WTC11 (cell line): Measurements from ENCODE around the gene PSMB2. TPM values are rescaled to one million over a fixed set of nuclear protein-coding genes. Genes with fewer than 3 reads are reported as not detected.

Experiments used
- ATAC-seq: fragments of 200-7000 bp; cut with Tn5 transposase; 2 replicates; pipeline ENCODE4 v1.10.0; 2021; ENCODE audit warnings: mild to moderate bottlenecking, moderate library complexity
- CTCF ChIA-PET: fragments of 300-600 bp; sonication (Branson Sonifier 250); formaldehyde crosslinking; loops from one replicate; lab custom pipeline; 2021; ENCODE audit warnings: antibody characterized with exemption; lab: Charles Lee
- POLR2A ChIA-PET: fragments of 350-600 bp; sonication (Branson Sonifier 250); formaldehyde crosslinking; loops from one replicate; lab custom pipeline; 2021; ENCODE audit warnings: antibody characterized with exemption; lab: Charles Lee
- DNase-seq: peaks from one replicate; pipeline ENCODE4 v3.0.0; 2021; ENCODE audit warnings: low spot score
- H3K27ac Mint-ChIP-seq: 2 replicates; pipeline ENCODE4 v1.8.0; 2021; ENCODE audit warnings: mixed read lengths
- H3K27me3 Mint-ChIP-seq: 2 replicates; pipeline ENCODE4 v1.8.0; 2021; ENCODE audit warnings: low read depth, mild to moderate bottlenecking, moderate library complexity, mixed read lengths
- H3K36me3 Mint-ChIP-seq: 2 replicates; pipeline ENCODE4 v1.8.0; 2021; ENCODE audit warnings: mixed read lengths
- H3K4me1 Mint-ChIP-seq: 2 replicates; pipeline ENCODE4 v1.8.0; 2022; ENCODE audit warnings: mixed read lengths
- H3K4me3 Mint-ChIP-seq: 2 replicates; pipeline ENCODE4 v1.8.0; 2021; ENCODE audit warnings: mild to moderate bottlenecking, moderate library complexity, mixed read lengths
- H3K9me3 Mint-ChIP-seq: 2 replicates; pipeline ENCODE4 v1.8.0; 2021; ENCODE audit warnings: mixed read lengths
- ATF6 ChIP-seq: sonication (generic); formaldehyde crosslinking; IDR thresholded peaks from 2 replicates; pipeline ENCODE4 v1.8.1; 2023; ENCODE audit warnings: mild to moderate bottlenecking, missing genetic modification reagents
- CBFB ChIP-seq: sonication (generic); formaldehyde crosslinking; IDR thresholded peaks from 2 replicates; pipeline ENCODE4 v1.8.1; 2022; ENCODE audit warnings: mild to moderate bottlenecking, low read depth, missing genetic modification reagents
- CREB1 ChIP-seq: sonication (generic); formaldehyde crosslinking; IDR thresholded peaks from 2 replicates; pipeline ENCODE4 v1.8.0; 2023; ENCODE audit warnings: mild to moderate bottlenecking, missing genetic modification reagents
- EMX1 ChIP-seq: fragments of 250-450 bp; sonication (Bioruptor Pico); IDR thresholded peaks from 2 replicates; pipeline ENCODE4 v1.8.0; 2021; ENCODE audit warnings: mild to moderate bottlenecking
- GRHL2 ChIP-seq: fragments of 250-450 bp; sonication (Bioruptor Pico); IDR thresholded peaks from 2 replicates; pipeline ENCODE4 v1.8.0; 2022; ENCODE audit warnings: mild to moderate bottlenecking, moderate library complexity; ENCODE audit not compliant: insufficient replicate concordance, severe bottlenecking
- GTF2I ChIP-seq: fragments of 250-450 bp; sonication (Bioruptor Pico); conservative IDR thresholded peaks from 2 replicates; pipeline ENCODE4 v1.4.0; 2021; ENCODE audit warnings: mild to moderate bottlenecking
- HMGA2 ChIP-seq: fragments of 250-450 bp; sonication (Bioruptor Pico); IDR thresholded peaks from 2 replicates; pipeline ENCODE4 v1.4.0; 2021; ENCODE audit warnings: mild to moderate bottlenecking, moderate library complexity
- MXD4 ChIP-seq: fragments of 250-450 bp; sonication (Bioruptor Pico); IDR thresholded peaks from 2 replicates; pipeline ENCODE4 v1.8.0; 2021; ENCODE audit warnings: mild to moderate bottlenecking, moderate library complexity, borderline replicate concordance
- PRDM15 ChIP-seq: sonication (generic); formaldehyde crosslinking; IDR thresholded peaks from 2 replicates; pipeline ENCODE4 v1.8.0; 2022; ENCODE audit warnings: missing genetic modification reagents
- RELA ChIP-seq: sonication (generic); formaldehyde crosslinking; IDR thresholded peaks from 2 replicates; pipeline ENCODE4 v1.8.1; 2022; ENCODE audit warnings: missing genetic modification reagents, mild to moderate bottlenecking, borderline replicate concordance
- RORB ChIP-seq: fragments of 250-450 bp; sonication (Bioruptor Pico); IDR thresholded peaks from 2 replicates; pipeline ENCODE4 v1.9.0; 2021; ENCODE audit warnings: mild to moderate bottlenecking
- SMAD3 ChIP-seq: sonication (generic); formaldehyde crosslinking; IDR thresholded peaks from 2 replicates; pipeline ENCODE4 v1.8.0; 2022; ENCODE audit warnings: missing genetic modification reagents, mild to moderate bottlenecking, borderline replicate concordance
- TCF7 ChIP-seq: sonication (generic); formaldehyde crosslinking; IDR thresholded peaks from 2 replicates; pipeline ENCODE4 v1.8.0; 2022; ENCODE audit warnings: mild to moderate bottlenecking, low read depth, missing genetic modification reagents, moderate library complexity
- TP53 ChIP-seq: sonication (generic); formaldehyde crosslinking; IDR thresholded peaks from 2 replicates; pipeline ENCODE4 v1.8.1; 2023; ENCODE audit warnings: mild to moderate bottlenecking, missing genetic modification reagents
- ZNF671 ChIP-seq: fragments of 250-450 bp; sonication (Bioruptor Pico); IDR thresholded peaks from 2 replicates; pipeline ENCODE4 v1.8.0; 2021; ENCODE audit warnings: mild to moderate bottlenecking
- total RNA-seq: library from RNA; stranded (reverse); gene quantifications from 3 replicates; pipeline ENCODE4 v1.2.3, GENCODE V29; 2021
- TF ChIP-seq, protein P1 (sequence below): fragments of 250-450 bp; sonication (Bioruptor Pico); IDR thresholded peaks from 2 replicates; pipeline ENCODE4 v1.9.0; 2021; ENCODE audit warnings: mild to moderate bottlenecking, borderline replicate concordance
- TF ChIP-seq, protein P2 (sequence below): sonication (generic); formaldehyde crosslinking; IDR thresholded peaks from 2 replicates; pipeline ENCODE4 v1.8.1; 2022; ENCODE audit warnings: missing genetic modification reagents, borderline replicate concordance
- TF ChIP-seq, protein P3 (sequence below): sonication (generic); formaldehyde crosslinking; IDR thresholded peaks from 2 replicates; pipeline ENCODE4 v1.8.1; 2023; ENCODE audit warnings: mild to moderate bottlenecking, missing genetic modification reagents, moderate library complexity
- TF ChIP-seq, protein P4 (sequence below): sonication (generic); formaldehyde crosslinking; IDR thresholded peaks from 2 replicates; pipeline ENCODE4 v1.8.1; 2022; ENCODE audit warnings: mild to moderate bottlenecking, missing genetic modification reagents, moderate library complexity, borderline replicate concordance

PSMB2 gene
- total RNA-seq, 1 experiment from 2014 or later, result 76.7 TPM

DNA sequence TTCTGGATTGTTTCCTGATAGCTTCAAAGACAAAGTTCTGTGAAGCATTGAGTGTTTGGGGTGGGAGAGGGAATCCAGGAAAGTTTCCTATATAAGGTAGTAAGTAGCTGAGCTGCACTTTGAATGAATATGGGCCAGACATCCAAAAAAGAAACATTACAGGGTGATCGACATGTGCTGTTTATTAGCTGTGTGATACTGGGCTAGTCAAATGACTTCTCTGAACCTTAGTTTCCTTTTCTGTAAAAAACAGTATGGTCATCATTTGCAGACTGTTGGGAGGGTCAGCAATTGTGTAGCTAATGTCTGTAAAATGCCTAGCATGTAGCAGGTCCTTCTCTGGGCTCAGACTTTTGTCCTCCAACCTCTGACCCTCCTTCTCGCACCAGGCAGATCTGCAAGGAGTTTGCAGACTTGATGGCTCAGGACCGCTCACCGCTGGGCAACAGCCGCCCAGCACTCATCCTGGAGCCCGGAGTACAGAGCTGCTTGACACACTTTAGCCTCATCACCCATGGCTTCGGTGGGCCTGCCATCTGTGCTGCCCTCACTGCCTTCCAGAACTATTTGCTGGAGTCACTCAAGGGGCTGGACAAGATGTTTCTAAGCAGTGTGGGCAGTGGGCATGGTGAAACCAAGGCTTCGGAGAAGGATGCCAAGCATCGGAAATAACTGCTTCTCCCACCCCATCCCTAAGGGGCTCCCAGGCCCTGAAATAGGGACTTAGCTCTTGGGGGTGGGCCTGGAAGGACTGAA is 47.1 kb downstream of the PSMB2 start:
- Mint-ChIP-seq H3K27ac (no peak overlapping the region), H3K27me3 (no peaks in the 10 kb centered on the region), H3K4me3 (no peak overlapping the region), H3K9me3 (no peaks in the 10 kb centered on the region), H3K36me3 (no peaks in the 10 kb centered on the region), H3K4me1 (peaks cover 5% of the 10 kb centered on the region; the same call in 1 of the 2 replicates)
- TF ChIP-seq GRHL2 (CRISPR knock-in tag) (no peak), CREB1 (CRISPR knock-in tag) (no peak), SMAD3 (CRISPR knock-in tag) (no peak), TP53 (CRISPR knock-in tag) (no peak), CBFB (CRISPR knock-in tag) (no peak), ZNF671 (CRISPR knock-in tag) (no peak), HMGA2 (CRISPR knock-in tag) (no peak), RORB (CRISPR knock-in tag) (no peak)
- TF ChIP-seq, protein P1, sequence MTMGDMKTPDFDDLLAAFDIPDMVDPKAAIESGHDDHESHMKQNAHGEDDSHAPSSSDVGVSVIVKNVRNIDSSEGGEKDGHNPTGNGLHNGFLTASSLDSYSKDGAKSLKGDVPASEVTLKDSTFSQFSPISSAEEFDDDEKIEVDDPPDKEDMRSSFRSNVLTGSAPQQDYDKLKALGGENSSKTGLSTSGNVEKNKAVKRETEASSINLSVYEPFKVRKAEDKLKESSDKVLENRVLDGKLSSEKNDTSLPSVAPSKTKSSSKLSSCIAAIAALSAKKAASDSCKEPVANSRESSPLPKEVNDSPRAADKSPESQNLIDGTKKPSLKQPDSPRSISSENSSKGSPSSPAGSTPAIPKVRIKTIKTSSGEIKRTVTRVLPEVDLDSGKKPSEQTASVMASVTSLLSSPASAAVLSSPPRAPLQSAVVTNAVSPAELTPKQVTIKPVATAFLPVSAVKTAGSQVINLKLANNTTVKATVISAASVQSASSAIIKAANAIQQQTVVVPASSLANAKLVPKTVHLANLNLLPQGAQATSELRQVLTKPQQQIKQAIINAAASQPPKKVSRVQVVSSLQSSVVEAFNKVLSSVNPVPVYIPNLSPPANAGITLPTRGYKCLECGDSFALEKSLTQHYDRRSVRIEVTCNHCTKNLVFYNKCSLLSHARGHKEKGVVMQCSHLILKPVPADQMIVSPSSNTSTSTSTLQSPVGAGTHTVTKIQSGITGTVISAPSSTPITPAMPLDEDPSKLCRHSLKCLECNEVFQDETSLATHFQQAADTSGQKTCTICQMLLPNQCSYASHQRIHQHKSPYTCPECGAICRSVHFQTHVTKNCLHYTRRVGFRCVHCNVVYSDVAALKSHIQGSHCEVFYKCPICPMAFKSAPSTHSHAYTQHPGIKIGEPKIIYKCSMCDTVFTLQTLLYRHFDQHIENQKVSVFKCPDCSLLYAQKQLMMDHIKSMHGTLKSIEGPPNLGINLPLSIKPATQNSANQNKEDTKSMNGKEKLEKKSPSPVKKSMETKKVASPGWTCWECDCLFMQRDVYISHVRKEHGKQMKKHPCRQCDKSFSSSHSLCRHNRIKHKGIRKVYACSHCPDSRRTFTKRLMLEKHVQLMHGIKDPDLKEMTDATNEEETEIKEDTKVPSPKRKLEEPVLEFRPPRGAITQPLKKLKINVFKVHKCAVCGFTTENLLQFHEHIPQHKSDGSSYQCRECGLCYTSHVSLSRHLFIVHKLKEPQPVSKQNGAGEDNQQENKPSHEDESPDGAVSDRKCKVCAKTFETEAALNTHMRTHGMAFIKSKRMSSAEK (CRISPR knock-in tag), result no peak
- TF ChIP-seq, protein P2, sequence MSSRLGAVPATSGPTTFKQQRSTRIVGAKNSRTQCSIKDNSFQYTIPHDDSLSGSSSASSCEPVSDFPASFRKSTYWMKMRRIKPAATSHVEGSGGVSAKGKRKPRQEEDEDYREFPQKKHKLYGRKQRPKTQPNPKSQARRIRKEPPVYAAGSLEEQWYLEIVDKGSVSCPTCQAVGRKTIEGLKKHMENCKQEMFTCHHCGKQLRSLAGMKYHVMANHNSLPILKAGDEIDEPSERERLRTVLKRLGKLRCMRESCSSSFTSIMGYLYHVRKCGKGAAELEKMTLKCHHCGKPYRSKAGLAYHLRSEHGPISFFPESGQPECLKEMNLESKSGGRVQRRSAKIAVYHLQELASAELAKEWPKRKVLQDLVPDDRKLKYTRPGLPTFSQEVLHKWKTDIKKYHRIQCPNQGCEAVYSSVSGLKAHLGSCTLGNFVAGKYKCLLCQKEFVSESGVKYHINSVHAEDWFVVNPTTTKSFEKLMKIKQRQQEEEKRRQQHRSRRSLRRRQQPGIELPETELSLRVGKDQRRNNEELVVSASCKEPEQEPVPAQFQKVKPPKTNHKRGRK (CRISPR knock-in tag), result no peak
- TF ChIP-seq, protein P3, sequence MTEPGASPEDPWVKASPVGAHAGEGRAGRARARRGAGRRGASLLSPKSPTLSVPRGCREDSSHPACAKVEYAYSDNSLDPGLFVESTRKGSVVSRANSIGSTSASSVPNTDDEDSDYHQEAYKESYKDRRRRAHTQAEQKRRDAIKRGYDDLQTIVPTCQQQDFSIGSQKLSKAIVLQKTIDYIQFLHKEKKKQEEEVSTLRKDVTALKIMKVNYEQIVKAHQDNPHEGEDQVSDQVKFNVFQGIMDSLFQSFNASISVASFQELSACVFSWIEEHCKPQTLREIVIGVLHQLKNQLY (CRISPR knock-in tag), result no peak
- DNase-seq (no peak), ATAC-seq (no peak)
- ChIA-PET POLR2A (no interaction called here), CTCF (interaction anchor here (1.1 to 1.5 kb wide), 5 partner anchors 10 to 121 kb away, joined by 3 to 6 read pairs (median 4); no protein-coding TSS in a partner anchor)

DNA sequence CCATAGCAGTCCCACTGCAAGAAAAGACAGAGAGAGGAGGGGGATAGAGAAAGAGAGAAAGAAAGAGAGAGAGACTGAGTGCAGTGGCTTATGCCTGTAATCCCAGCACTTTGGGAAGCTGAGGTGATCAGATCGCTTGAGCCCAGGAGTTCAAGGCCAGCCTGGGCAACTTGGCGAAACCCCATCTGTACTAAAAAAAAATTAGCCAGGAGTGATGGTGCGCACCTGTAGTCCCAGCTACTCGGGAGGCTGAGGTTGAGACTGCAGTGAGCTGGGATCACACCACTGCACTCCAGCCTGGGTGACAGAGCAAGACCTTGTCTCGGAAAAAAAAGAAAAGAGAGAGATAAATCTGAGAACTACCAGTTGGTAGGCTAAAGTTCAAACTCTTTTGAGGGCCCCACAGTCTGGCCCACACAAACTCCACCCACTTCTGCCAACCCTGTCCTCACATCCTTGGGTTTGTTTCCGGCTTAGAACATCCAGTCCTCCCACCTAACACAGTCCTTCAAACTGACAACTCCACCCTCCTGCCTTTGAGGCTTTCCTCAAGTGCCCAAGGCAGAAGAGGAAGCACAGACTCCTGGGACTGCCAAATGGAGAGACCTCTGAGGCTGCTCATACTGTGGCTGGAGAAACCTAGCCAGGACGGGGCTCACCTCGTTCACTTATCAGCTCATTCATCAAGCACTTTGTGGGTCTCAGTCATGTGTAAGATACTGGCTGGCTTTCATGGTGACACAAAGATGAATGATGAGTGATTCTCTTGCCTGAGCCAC is 48.1 kb downstream of the PSMB2 start:
- Mint-ChIP-seq H3K9me3 (no peaks in the 10 kb centered on the region), H3K27me3 (no peaks in the 10 kb centered on the region), H3K4me1 (peaks cover 3% of the 10 kb centered on the region; the same call in 1 of the 2 replicates), H3K27ac (no peak overlapping the region), H3K4me3 (no peak overlapping the region), H3K36me3 (no peaks in the 10 kb centered on the region)
- no peak for ATAC-seq
- no peak for DNase-seq
- ChIA-PET POLR2A (no interaction called here), CTCF (interaction anchor here (1.1 to 1.5 kb wide), 5 partner anchors 9 to 122 kb away, joined by 3 to 6 read pairs (median 4); no protein-coding TSS in a partner anchor)
- TF ChIP-seq TCF7 (CRISPR knock-in tag), result no peak
- no peak for TF ChIP-seq EMX1 (CRISPR knock-in tag)
- no peak for TF ChIP-seq GTF2I (CRISPR knock-in tag)
- TF ChIP-seq RELA (CRISPR knock-in tag), result no peak
- no peak for TF ChIP-seq ATF6 (CRISPR knock-in tag)
- no peak for TF ChIP-seq RORB (CRISPR knock-in tag)
- TF ChIP-seq, protein P4, sequence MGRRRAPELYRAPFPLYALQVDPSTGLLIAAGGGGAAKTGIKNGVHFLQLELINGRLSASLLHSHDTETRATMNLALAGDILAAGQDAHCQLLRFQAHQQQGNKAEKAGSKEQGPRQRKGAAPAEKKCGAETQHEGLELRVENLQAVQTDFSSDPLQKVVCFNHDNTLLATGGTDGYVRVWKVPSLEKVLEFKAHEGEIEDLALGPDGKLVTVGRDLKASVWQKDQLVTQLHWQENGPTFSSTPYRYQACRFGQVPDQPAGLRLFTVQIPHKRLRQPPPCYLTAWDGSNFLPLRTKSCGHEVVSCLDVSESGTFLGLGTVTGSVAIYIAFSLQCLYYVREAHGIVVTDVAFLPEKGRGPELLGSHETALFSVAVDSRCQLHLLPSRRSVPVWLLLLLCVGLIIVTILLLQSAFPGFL (CRISPR knock-in tag), result no peak
- no peak for TF ChIP-seq MXD4 (CRISPR knock-in tag)
- TF ChIP-seq PRDM15 (CRISPR knock-in tag), result no peak
